ENCODE data around the gene PINK1. TPM values are rescaled to one million over a fixed set of nuclear protein-coding genes. Genes with fewer than 3 reads are reported as not detected.
A peak's percentile ranks its signal among the peaks of the same experiment; 100 is the strongest.

Gene PINK1
- total RNA-seq, 1 donor = 79.3 TPM

DNA sequence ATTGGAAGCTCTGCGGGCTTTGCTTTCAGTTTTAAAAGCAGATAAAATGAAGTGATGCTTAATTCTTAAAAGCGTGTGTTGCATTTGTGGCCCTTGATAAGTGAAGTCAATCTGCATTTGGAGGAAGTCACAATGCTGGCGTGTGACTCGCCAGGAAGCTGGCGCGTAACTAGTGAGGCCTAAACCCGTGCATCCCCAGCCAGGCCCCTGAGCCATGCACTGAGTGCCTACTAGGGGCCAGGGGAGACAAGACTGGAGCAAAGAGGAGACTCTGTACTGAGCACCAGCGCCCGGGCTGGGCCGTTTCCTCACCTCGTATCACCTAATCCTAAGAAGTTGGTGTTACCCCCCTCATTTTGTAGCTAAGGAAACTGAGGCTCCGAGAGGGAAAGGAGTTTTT lies 32.5 kb downstream of the PINK1 start:
- peaks cover 6% of the 10 kb centered on the region for H3K79me2 ChIP-seq (ENCODE audit: insufficient read depth, low read length)
- no peak for DNase-seq (ENCODE audit: insufficient read length, low spot score, missing footprints)
- no peak overlapping the region for H3K4me2 ChIP-seq (ENCODE audit: insufficient read depth, low read length)
- TF ChIP-seq, protein P1, sequence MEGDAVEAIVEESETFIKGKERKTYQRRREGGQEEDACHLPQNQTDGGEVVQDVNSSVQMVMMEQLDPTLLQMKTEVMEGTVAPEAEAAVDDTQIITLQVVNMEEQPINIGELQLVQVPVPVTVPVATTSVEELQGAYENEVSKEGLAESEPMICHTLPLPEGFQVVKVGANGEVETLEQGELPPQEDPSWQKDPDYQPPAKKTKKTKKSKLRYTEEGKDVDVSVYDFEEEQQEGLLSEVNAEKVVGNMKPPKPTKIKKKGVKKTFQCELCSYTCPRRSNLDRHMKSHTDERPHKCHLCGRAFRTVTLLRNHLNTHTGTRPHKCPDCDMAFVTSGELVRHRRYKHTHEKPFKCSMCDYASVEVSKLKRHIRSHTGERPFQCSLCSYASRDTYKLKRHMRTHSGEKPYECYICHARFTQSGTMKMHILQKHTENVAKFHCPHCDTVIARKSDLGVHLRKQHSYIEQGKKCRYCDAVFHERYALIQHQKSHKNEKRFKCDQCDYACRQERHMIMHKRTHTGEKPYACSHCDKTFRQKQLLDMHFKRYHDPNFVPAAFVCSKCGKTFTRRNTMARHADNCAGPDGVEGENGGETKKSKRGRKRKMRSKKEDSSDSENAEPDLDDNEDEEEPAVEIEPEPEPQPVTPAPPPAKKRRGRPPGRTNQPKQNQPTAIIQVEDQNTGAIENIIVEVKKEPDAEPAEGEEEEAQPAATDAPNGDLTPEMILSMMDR (IDR thresholded peaks at IDR 0.05; ENCODE audit: extremely low read depth, low read depth, low read length) = no peak
- H3K36me3 ChIP-seq (ENCODE audit: insufficient read depth, low read length) = no peaks in the 10 kb centered on the region
- no peaks in the 10 kb centered on the region for H3K27me3 ChIP-seq (ENCODE audit: insufficient read depth, low read length)
- H2AFZ ChIP-seq (ENCODE audit: low read length) = no peak overlapping the region
- no peak overlapping the region for H3K27ac ChIP-seq (ENCODE audit: low read depth, low read length)
- no peak overlapping the region for H3K4me3 ChIP-seq (ENCODE audit: insufficient read depth, low read length)
- no peaks in the 10 kb centered on the region for H3K9me3 ChIP-seq (ENCODE audit: low read depth, low read length)
- no peaks in the 10 kb centered on the region for H4K20me1 ChIP-seq (ENCODE audit: insufficient read depth, low read length)
- peaks cover 5% of the 10 kb centered on the region for H3K4me1 ChIP-seq (ENCODE audit: insufficient read depth, low read length)

DNA sequence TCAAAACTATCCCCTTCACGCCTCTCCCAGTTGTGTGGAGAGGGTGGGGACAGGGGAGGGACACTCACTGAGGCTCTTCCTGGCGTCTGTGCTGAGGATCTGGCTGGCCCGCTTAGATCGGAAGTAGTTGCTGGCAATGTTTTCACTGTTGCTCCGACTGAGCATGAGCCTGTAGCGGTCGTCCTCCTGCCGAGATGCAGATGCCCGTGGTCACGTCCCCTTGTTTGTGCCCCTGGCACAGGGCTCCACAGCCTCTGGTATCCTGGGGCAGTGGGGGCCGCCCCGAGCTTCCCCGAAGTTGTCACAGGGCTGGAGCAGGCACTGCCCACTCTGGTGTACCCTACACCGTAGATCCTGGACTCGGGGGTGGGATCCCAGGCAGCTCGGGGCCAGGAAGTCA lies 32.9 kb downstream of the PINK1 start:
- DNase-seq (ENCODE audit: insufficient read length, low spot score, missing footprints) = peak; percentile 60
- Histone ChIP-seq H3K36me3 (ENCODE audit: insufficient read depth, low read length) (no peaks in the 10 kb centered on the region), H3K27ac (ENCODE audit: low read depth, low read length) (no peak overlapping the region), H3K4me1 (ENCODE audit: insufficient read depth, low read length) (peaks cover 5% of the 10 kb centered on the region), H3K4me3 (ENCODE audit: insufficient read depth, low read length) (no peak overlapping the region), H3K79me2 (ENCODE audit: insufficient read depth, low read length) (peaks cover 2% of the 10 kb centered on the region), H3K9me3 (ENCODE audit: low read depth, low read length) (no peaks in the 10 kb centered on the region), H4K20me1 (ENCODE audit: insufficient read depth, low read length) (no peaks in the 10 kb centered on the region), H3K4me2 (ENCODE audit: insufficient read depth, low read length) (no peak overlapping the region), H2AFZ (ENCODE audit: low read length) (peak overlapping the region; percentile 22), H3K27me3 (ENCODE audit: insufficient read depth, low read length) (no peaks in the 10 kb centered on the region)
- TF ChIP-seq, protein P1 (IDR thresholded peaks at IDR 0.05; ENCODE audit: extremely low read depth, low read depth, low read length) = no peak

DNA sequence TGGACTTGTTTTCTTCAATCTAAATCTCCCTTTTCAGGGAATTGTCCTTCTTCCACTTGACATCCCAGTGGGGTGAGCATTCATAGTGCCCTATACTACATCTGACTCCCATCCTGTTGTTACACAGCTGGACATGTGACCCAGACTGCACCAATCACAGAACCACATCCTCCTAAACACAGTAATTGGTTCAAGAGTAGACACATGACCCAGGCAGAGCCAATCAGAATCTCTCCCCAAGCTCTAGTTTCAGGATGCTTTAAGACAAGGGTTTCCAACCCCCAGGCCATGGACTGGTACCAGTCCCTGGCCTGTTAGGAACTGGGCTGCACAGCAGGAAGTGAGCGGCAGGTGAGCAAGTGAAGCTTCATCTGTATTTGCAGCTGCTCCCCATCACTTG lies 33.5 kb downstream of the PINK1 start:
- Histone ChIP-seq H3K27me3 (ENCODE audit: insufficient read depth, low read length) (no peaks in the 10 kb centered on the region), H3K4me2 (ENCODE audit: insufficient read depth, low read length) (no peak overlapping the region), H3K4me3 (ENCODE audit: insufficient read depth, low read length) (no peak overlapping the region), H3K79me2 (ENCODE audit: insufficient read depth, low read length) (no peaks in the 10 kb centered on the region), H3K9me3 (ENCODE audit: low read depth, low read length) (no peaks in the 10 kb centered on the region), H4K20me1 (ENCODE audit: insufficient read depth, low read length) (no peaks in the 10 kb centered on the region), H3K27ac (ENCODE audit: low read depth, low read length) (no peak overlapping the region), H3K36me3 (ENCODE audit: insufficient read depth, low read length) (no peaks in the 10 kb centered on the region), H3K4me1 (ENCODE audit: insufficient read depth, low read length) (peaks cover 5% of the 10 kb centered on the region), H2AFZ (ENCODE audit: low read length) (no peak overlapping the region)
- TF ChIP-seq, protein P1 (IDR thresholded peaks at IDR 0.05; ENCODE audit: extremely low read depth, low read depth, low read length) = no peak
- DNase-seq (ENCODE audit: insufficient read length, low spot score, missing footprints) = peak; percentile 29

DNA sequence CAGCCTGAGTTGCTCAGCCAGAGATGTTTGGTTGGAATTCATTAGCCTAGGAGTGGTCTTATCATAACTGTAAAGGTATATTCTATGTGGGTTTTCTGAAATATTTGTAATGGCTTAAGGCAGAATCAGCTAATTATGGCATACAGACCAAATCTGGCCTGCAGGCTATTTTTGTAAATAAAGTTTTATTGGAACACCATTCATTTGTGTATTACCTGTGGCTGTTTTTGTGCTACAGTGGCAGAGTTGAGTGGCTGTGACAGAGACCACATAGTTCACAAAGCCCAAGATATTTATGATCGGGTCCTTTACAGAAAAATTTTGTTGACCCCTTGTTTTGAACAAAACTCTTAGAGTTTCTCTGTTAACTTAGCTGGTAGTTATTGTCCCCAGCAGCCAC lies 35.3 kb downstream of the PINK1 start:
- no peak overlapping the region for H3K4me2 ChIP-seq (ENCODE audit: insufficient read depth, low read length)
- no peak overlapping the region for H2AFZ ChIP-seq (ENCODE audit: low read length)
- no peak overlapping the region for H3K4me3 ChIP-seq (ENCODE audit: insufficient read depth, low read length)
- DNase-seq (ENCODE audit: insufficient read length, low spot score, missing footprints) = no peak
- H3K79me2 ChIP-seq (ENCODE audit: insufficient read depth, low read length) = no peaks in the 10 kb centered on the region
- no peaks in the 10 kb centered on the region for H4K20me1 ChIP-seq (ENCODE audit: insufficient read depth, low read length)
- H3K9me3 ChIP-seq (ENCODE audit: low read depth, low read length) = no peaks in the 10 kb centered on the region
- no peaks in the 10 kb centered on the region for H3K4me1 ChIP-seq (ENCODE audit: insufficient read depth, low read length)
- no peaks in the 10 kb centered on the region for H3K36me3 ChIP-seq (ENCODE audit: insufficient read depth, low read length)
- TF ChIP-seq, protein P1 (IDR thresholded peaks at IDR 0.05; ENCODE audit: extremely low read depth, low read depth, low read length) = no peak
- H3K27ac ChIP-seq (ENCODE audit: low read depth, low read length) = no peak overlapping the region
- no peaks in the 10 kb centered on the region for H3K27me3 ChIP-seq (ENCODE audit: insufficient read depth, low read length)

Measured in osteoblast (primary cell).